CD14-positive monocyte (primary cell): Measurements from ENCODE around the gene ME2. TPM values are rescaled to one million over a fixed set of nuclear protein-coding genes. Genes with fewer than 3 reads are reported as not detected.

Source experiments
- DNase-seq, 3 donors: peaks; one replicate each; pipeline ENCODE4 v3.0.0-alpha.2; 2011 to 2022
- H2AFZ ChIP-seq: 2 replicates; pipeline ENCODE4 v1.6.0; 2012; ENCODE audit warnings: mild to moderate bottlenecking, low read depth, low read length, inconsistent platforms; ENCODE audit not compliant: insufficient read depth, poor library complexity, severe bottlenecking
- H3K27ac ChIP-seq, 2 donors: 1 replicate in 1 of 2; 2 replicates in 1 of 2; pipeline ENCODE4 v1.5.1; 2012 to 2013; ENCODE audit warnings: low read length in 2 of 2, control low read depth in 1 of 2, inconsistent platforms in 1 of 2, low read depth in 1 of 2, mild to moderate bottlenecking in 1 of 2
- H3K27me3 ChIP-seq, 2 donors: one replicate each; pipeline versions ENCODE4 v1.6.0 to v1.6.1; 2011 to 2013; ENCODE audit warnings: low read length in 2 of 2; ENCODE audit not compliant: control insufficient read depth in 2 of 2, insufficient read depth in 2 of 2
- H3K36me3 ChIP-seq, 2 donors: replicated peaks in 1 of 2; 1 replicate in 1 of 2; 2 replicates in 1 of 2; pipeline versions ENCODE4 v1.5.1 to v1.6.1; 2012 to 2013; ENCODE audit warnings: low read length in 2 of 2, control low read depth in 1 of 2, inconsistent platforms in 1 of 2, mild to moderate bottlenecking in 1 of 2; ENCODE audit not compliant: insufficient read depth in 2 of 2, control insufficient read depth in 1 of 2
- H3K4me1 ChIP-seq, 2 donors: 1 replicate in 1 of 2; 2 replicates in 1 of 2; pipeline versions ENCODE4 v1.5.1 to v1.6.1; 2012 to 2013; ENCODE audit warnings: low read length in 2 of 2, control low read depth in 1 of 2, inconsistent platforms in 1 of 2, mild to moderate bottlenecking in 1 of 2, moderate library complexity in 1 of 2; ENCODE audit not compliant: insufficient read depth in 2 of 2, control insufficient read depth in 1 of 2
- H3K4me2 ChIP-seq: replicated peaks from 2 replicates; pipeline ENCODE3; 2012; ENCODE audit warnings: low read length, moderate library complexity, mild to moderate bottlenecking; ENCODE audit not compliant: poor library complexity, severe bottlenecking; ENCODE audit errors: extremely low read depth
- H3K4me3 ChIP-seq, 3 experiments: fragments of 200-600 bp in 1 of 3; sonication (generic) in 1 of 3; replicated peaks in 1 of 3; 1 replicate in 2 of 3; 2 replicates in 1 of 3; pipeline ENCODE4 v1.5.1; 2011 to 2013; ENCODE audit warnings: low read length in 3 of 3, mild to moderate bottlenecking in 3 of 3, control low read depth in 2 of 3, low read depth in 2 of 3, inconsistent platforms in 1 of 3, moderate library complexity in 1 of 3
- H3K79me2 ChIP-seq: 2 replicates; pipeline ENCODE4 v1.6.0; 2012; ENCODE audit warnings: mild to moderate bottlenecking, control low read depth, inconsistent platforms, low read length, moderate library complexity; ENCODE audit not compliant: insufficient read depth
- H3K9ac ChIP-seq: 2 replicates; pipeline ENCODE4 v1.6.0; 2017; ENCODE audit warnings: low read length, mild to moderate bottlenecking; ENCODE audit not compliant: insufficient read depth, poor library complexity, severe bottlenecking
- H3K9me3 ChIP-seq, 2 donors: replicated peaks in 1 of 2; 1 replicate in 1 of 2; 2 replicates in 1 of 2; pipeline versions ENCODE4 v1.5.1 to v1.6.1; 2012 to 2013; ENCODE audit warnings: low read length in 2 of 2, control low read depth in 1 of 2; ENCODE audit not compliant: control insufficient read depth in 1 of 2, insufficient read depth in 1 of 2
- H4K20me1 ChIP-seq: 2 replicates; pipeline ENCODE4 v1.6.0; 2012; ENCODE audit warnings: mild to moderate bottlenecking, low read length, control low read depth, moderate library complexity; ENCODE audit not compliant: insufficient read depth
- H3K27ac Mint-ChIP-seq, 7 donors: one replicate each; pipeline ENCODE4 v1.8.0; 2020; ENCODE audit warnings: mild to moderate bottlenecking in 7 of 7, mixed read lengths in 7 of 7, moderate library complexity in 6 of 7, inconsistent platforms in 2 of 7
- H3K27me3 Mint-ChIP-seq, 3 donors: one replicate each; pipeline ENCODE4 v1.8.0; 2021 to 2022; ENCODE audit warnings: low read depth in 3 of 3, mild to moderate bottlenecking in 3 of 3, mixed read lengths in 3 of 3, moderate library complexity in 3 of 3, inconsistent platforms in 1 of 3
- H3K36me3 Mint-ChIP-seq, 2 donors: one replicate each; pipeline ENCODE4 v1.8.0; 2020; ENCODE audit warnings: mixed read lengths in 2 of 2, inconsistent platforms in 1 of 2, mild to moderate bottlenecking in 1 of 2
- H3K4me1 Mint-ChIP-seq: one replicate; pipeline ENCODE4 v1.8.0; 2020; ENCODE audit warnings: mild to moderate bottlenecking, mixed read lengths
- H3K4me3 Mint-ChIP-seq, 2 donors: one replicate each; pipeline ENCODE4 v1.8.0; 2020; ENCODE audit warnings: mild to moderate bottlenecking in 2 of 2, mixed read lengths in 2 of 2, moderate library complexity in 1 of 2
- H3K9me3 Mint-ChIP-seq, 7 donors: one replicate each; pipeline ENCODE4 v1.8.0; 2020 to 2022; ENCODE audit warnings: mixed read lengths in 7 of 7, mild to moderate bottlenecking in 6 of 7, moderate library complexity in 6 of 7, inconsistent platforms in 2 of 7
- WGBS: methylation state at CpG from one replicate; pipeline ENCODE4 v1.1.5; 2013; ENCODE audit warnings: missing lambda C conversion rate; ENCODE audit not compliant: insufficient coverage; 5-methylcytosine and 5-hydroxymethylcytosine counted together
- intact Hi-C, 2 donors: fragments of 100-400 bp; cut with micrococcal nuclease; formaldehyde crosslinking; loops; one replicate each; pipeline versions ENCODE4 v1.15.0 to v1.15.1; 2023
- polyA plus RNA-seq, 3 donors: library from polyadenylated mRNA; depleted of rRNA in 1 of 3; unstranded in 2 of 3; stranded (reverse) in 1 of 3; fragments of 300-500 nt in 2 of 3; fragments of >200 nt in 1 of 3; fragmentation: Illumina TruSeq in 2 of 3; gene quantifications; 1 replicate in 2 of 3; 2 replicates in 1 of 3; pipeline ENCODE4 v1.2.3, GENCODE V29; 2012 to 2021
- TF ChIP-seq, protein P1 (sequence below): fragments of 200-600 bp; IDR thresholded peaks from one replicate; pipeline ENCODE4 v1.8.0; 2022; ENCODE audit warnings: antibody characterized with exemption, mild to moderate bottlenecking

The ME2 gene
- polyA plus RNA-seq, 3 donors = 48.7 to 93.8 (median 71.7) TPM

DNA sequence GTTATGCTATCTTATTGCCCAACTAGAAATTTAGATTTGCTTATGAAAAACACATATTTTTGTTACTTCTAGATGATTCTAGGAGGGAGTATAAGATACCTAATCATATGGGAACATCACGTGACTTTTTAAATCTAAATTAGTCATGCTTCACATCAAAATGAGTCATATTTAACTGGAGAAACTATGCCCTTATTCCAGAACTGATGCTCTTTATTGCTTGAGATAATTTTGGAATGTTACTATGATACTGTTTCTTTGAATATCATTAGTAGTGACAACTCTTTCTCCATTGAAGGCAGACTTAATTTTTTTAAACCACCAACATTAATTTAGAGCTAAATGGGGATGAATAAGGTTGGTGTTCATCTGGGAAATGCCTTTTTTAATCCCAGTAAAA is 69.0 kb downstream of the ME2 start:
- no peak overlapping the region for H3K4me3 Mint-ChIP-seq

DNA sequence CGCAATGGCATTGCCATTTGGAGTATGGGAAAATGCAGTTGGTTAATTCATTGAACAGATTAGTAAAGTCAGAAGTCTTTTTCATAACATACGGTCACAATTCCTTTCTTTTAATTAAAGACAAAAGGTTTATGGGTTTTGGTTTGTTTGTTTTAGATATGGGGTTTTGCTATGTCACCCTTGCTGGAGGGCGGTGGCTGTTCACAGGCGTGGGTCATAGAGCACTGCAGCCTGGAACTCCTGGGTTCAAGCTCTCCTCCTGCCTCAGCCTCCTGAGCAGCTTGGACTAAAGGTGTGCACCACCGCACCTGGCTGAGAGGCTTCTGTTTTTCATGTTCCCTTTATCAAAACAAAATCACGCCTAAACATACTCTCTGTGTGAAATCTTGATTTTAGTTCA is 70.3 kb downstream of the ME2 start:
- no peak for DNase-seq
- Histone ChIP-seq H3K27me3 (no peaks in the 10 kb centered on the region), H3K79me2 (no peaks in the 10 kb centered on the region), H2AFZ (no peak overlapping the region), H3K9me3 (no peaks in the 10 kb centered on the region), H3K4me2 (no peak overlapping the region), H3K36me3 (peaks cover 41 to 53% of the 10 kb centered on the region in 2 donors), H3K27ac (no peak overlapping the region), H3K9ac (no peak overlapping the region), H3K4me3 (no peak overlapping the region), H4K20me1 (no peaks in the 10 kb centered on the region), H3K4me1 (no peaks in the 10 kb centered on the region)
- intact Hi-C loops = no loop called here
- H3K9me3 Mint-ChIP-seq = peaks cover 0 to 3% (median 0%) of the 10 kb centered on the region in 7 donors
- peaks cover 39 to 45% of the 10 kb centered on the region in 2 donors for H3K36me3 Mint-ChIP-seq
- TF ChIP-seq, protein P1, sequence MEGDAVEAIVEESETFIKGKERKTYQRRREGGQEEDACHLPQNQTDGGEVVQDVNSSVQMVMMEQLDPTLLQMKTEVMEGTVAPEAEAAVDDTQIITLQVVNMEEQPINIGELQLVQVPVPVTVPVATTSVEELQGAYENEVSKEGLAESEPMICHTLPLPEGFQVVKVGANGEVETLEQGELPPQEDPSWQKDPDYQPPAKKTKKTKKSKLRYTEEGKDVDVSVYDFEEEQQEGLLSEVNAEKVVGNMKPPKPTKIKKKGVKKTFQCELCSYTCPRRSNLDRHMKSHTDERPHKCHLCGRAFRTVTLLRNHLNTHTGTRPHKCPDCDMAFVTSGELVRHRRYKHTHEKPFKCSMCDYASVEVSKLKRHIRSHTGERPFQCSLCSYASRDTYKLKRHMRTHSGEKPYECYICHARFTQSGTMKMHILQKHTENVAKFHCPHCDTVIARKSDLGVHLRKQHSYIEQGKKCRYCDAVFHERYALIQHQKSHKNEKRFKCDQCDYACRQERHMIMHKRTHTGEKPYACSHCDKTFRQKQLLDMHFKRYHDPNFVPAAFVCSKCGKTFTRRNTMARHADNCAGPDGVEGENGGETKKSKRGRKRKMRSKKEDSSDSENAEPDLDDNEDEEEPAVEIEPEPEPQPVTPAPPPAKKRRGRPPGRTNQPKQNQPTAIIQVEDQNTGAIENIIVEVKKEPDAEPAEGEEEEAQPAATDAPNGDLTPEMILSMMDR = no peak
- H3K4me3 Mint-ChIP-seq = no peak overlapping the region
- peaks cover 2% of the 10 kb centered on the region for H3K4me1 Mint-ChIP-seq
- WGBS = 100% methylated on average over 2 of the region's 6 CpGs
- no peak overlapping the region for H3K27ac Mint-ChIP-seq
- H3K27me3 Mint-ChIP-seq = no peaks in the 10 kb centered on the region

More for the DNA sequence above, 69.0 kb downstream of the ME2 start:
- Histone ChIP-seq H4K20me1 (no peaks in the 10 kb centered on the region), H3K27ac (no peak overlapping the region), H3K4me2 (no peak overlapping the region), H3K4me3 (no peak overlapping the region), H3K79me2 (no peaks in the 10 kb centered on the region), H3K36me3 (peaks cover 41 to 64% of the 10 kb centered on the region in 2 donors), H2AFZ (no peak overlapping the region), H3K27me3 (no peaks in the 10 kb centered on the region), H3K9ac (no peak overlapping the region), H3K4me1 (no peaks in the 10 kb centered on the region), H3K9me3 (no peaks in the 10 kb centered on the region)
- DNase-seq = no peak
- H3K4me1 Mint-ChIP-seq = peaks cover 7% of the 10 kb centered on the region
- intact Hi-C loops = no loop called here
- peaks cover 49 to 56% of the 10 kb centered on the region in 2 donors for H3K36me3 Mint-ChIP-seq
- H3K9me3 Mint-ChIP-seq = peaks cover 0 to under 1% (median 0%) of the 10 kb centered on the region in 7 donors
- WGBS = no CpG with 5 or more reads among the region's 1 CpG
- TF ChIP-seq, protein P1 = no peak
- H3K27ac Mint-ChIP-seq = no peak overlapping the region
- no peaks in the 10 kb centered on the region for H3K27me3 Mint-ChIP-seq
